ENCODE measurements around the gene DAD1. TPM values are rescaled to one million over a fixed set of nuclear protein-coding genes. Genes with fewer than 3 reads are reported as not detected.
"Not testable (repeated sequence)": the region's sequence is repeated elsewhere in the genome, so short reads cannot be mapped to it uniquely, and the experiment has no call there.

DAD1 gene
- total RNA-seq, 1 donor from 2014 or later = 140 TPM

GRCh38 chr14:22566845-22567244 is 22.2 kb downstream of the DAD1 start:
- Mint-ChIP-seq H3K4me1 (peaks cover 7% of the 10 kb centered on the region), H3K36me3 (peaks cover 19% of the 10 kb centered on the region), H3K9me3 (no peaks in the 10 kb centered on the region), H3K27me3 (ENCODE audit: low read depth) (no peaks in the 10 kb centered on the region), H3K4me3 (no peak overlapping the region), H3K27ac (no peak overlapping the region)
- TF ChIP-seq, protein P1, sequence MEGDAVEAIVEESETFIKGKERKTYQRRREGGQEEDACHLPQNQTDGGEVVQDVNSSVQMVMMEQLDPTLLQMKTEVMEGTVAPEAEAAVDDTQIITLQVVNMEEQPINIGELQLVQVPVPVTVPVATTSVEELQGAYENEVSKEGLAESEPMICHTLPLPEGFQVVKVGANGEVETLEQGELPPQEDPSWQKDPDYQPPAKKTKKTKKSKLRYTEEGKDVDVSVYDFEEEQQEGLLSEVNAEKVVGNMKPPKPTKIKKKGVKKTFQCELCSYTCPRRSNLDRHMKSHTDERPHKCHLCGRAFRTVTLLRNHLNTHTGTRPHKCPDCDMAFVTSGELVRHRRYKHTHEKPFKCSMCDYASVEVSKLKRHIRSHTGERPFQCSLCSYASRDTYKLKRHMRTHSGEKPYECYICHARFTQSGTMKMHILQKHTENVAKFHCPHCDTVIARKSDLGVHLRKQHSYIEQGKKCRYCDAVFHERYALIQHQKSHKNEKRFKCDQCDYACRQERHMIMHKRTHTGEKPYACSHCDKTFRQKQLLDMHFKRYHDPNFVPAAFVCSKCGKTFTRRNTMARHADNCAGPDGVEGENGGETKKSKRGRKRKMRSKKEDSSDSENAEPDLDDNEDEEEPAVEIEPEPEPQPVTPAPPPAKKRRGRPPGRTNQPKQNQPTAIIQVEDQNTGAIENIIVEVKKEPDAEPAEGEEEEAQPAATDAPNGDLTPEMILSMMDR (IDR thresholded peaks at IDR 0.05; ENCODE audit: unreplicated experiment) = no peak
- no peak for DNase-seq (ENCODE audit: low spot score in 2 of 2, unreplicated experiment in 2 of 2)

- not testable (repeated sequence) for H3K4me3 Mint-ChIP-seq; H3K27me3 Mint-ChIP-seq (ENCODE audit: low read depth); H3K27ac Mint-ChIP-seq; DNase-seq (ENCODE audit: low spot score in 2 of 2, unreplicated experiment in 2 of 2); H3K9me3 Mint-ChIP-seq; H3K4me1 Mint-ChIP-seq
- H3K36me3 Mint-ChIP-seq = peaks cover 19% of the 10 kb centered on the region
Observed at GRCh38 chr14:22566266-22566665, 22.8 kb downstream of the DAD1 start.

GRCh38 chr14:22565391-22565945 is 23.6 kb downstream of the DAD1 start:
- Mint-ChIP-seq H3K27me3 (ENCODE audit: low read depth) (no peaks in the 10 kb centered on the region), H3K4me1 (peaks cover 7% of the 10 kb centered on the region), H3K27ac (no peak overlapping the region), H3K36me3 (peaks cover 17% of the 10 kb centered on the region), H3K9me3 (no peaks in the 10 kb centered on the region), H3K4me3 (no peak overlapping the region)
- no peak for DNase-seq (ENCODE audit: low spot score in 2 of 2, unreplicated experiment in 2 of 2)
- TF ChIP-seq, protein P1 (IDR thresholded peaks at IDR 0.05; ENCODE audit: unreplicated experiment) = no peak

- Mint-ChIP-seq H3K27me3 (ENCODE audit: low read depth) (no peaks in the 10 kb centered on the region), H3K36me3 (peaks cover 13% of the 10 kb centered on the region), H3K9me3 (no peaks in the 10 kb centered on the region), H3K4me3 (no peak overlapping the region), H3K4me1 (peaks cover 3% of the 10 kb centered on the region), H3K27ac (no peak overlapping the region)
- TF ChIP-seq, protein P1 (IDR thresholded peaks at IDR 0.05; ENCODE audit: unreplicated experiment) = no peak
- no peak for DNase-seq (ENCODE audit: low spot score in 2 of 2, unreplicated experiment in 2 of 2)
Observed at GRCh38 chr14:22564463-22564862, 24.6 kb downstream of the DAD1 start.

DNA sequence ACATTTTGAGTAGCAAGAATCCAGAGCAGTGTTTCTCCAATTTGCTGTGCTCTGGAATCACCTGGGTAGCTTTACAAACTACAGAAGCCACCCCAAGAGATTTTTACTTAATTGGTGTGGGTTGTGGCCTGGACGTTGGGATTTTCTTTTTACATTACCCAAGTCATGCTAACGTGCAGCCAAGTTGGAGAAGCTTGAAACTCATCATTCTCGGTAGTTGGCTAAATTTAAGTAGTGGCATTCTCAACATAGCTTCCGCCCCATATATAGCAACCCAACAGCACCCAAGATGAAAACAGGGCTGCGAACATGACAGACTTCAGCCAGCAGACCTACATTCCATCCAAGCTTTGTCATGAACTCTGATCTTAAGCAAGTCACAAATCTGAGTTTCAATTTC is 25.0 kb downstream of the DAD1 start:
- TF ChIP-seq, protein P1 (IDR thresholded peaks at IDR 0.05; ENCODE audit: unreplicated experiment) = no peak
- H3K36me3 Mint-ChIP-seq = peaks cover 11% of the 10 kb centered on the region
- no peak overlapping the region for H3K4me3 Mint-ChIP-seq
- H3K4me1 Mint-ChIP-seq = peaks cover 6% of the 10 kb centered on the region
- no peaks in the 10 kb centered on the region for H3K27me3 Mint-ChIP-seq (ENCODE audit: low read depth)
- no peak for DNase-seq (ENCODE audit: low spot score in 2 of 2, unreplicated experiment in 2 of 2)
- no peak overlapping the region for H3K27ac Mint-ChIP-seq
- no peaks in the 10 kb centered on the region for H3K9me3 Mint-ChIP-seq

GRCh38 chr14:22561661-22562579 is 27.1 kb downstream of the DAD1 start:
- no peak overlapping the region for H3K4me3 Mint-ChIP-seq
- H3K4me1 Mint-ChIP-seq = peaks cover 11% of the 10 kb centered on the region
- DNase-seq (ENCODE audit: low spot score in 2 of 2, unreplicated experiment in 2 of 2) = no peak
- H3K9me3 Mint-ChIP-seq = no peaks in the 10 kb centered on the region
- H3K27me3 Mint-ChIP-seq (ENCODE audit: low read depth) = no peaks in the 10 kb centered on the region
- H3K27ac Mint-ChIP-seq = peak overlapping the region; percentile 41
- TF ChIP-seq, protein P1 (IDR thresholded peaks at IDR 0.05; ENCODE audit: unreplicated experiment) = no peak
- peaks cover 6% of the 10 kb centered on the region for H3K36me3 Mint-ChIP-seq

Data from mesothelial cell of epicardium (in vitro differentiated cells).